HG02610 (cell line): ENCODE data around the gene MIPEP.
"Not testable (repeated sequence)": the region's sequence is repeated elsewhere in the genome, so short reads cannot be mapped to it uniquely, and the experiment has no call there.

Experiments used
- ATAC-seq: cut with Tn5 transposase; IDR thresholded peaks from one replicate; pipeline ENCODE4 v1.9.1; 2021; ENCODE audit warnings: mild to moderate bottlenecking, moderate library complexity; ENCODE audit not compliant: unreplicated experiment

The MIPEP gene

GRCh38 chr13:23889615-23890607 is 711 bp upstream of the MIPEP start:
- peak; percentile 21 for ATAC-seq

- ATAC-seq, result not testable (repeated sequence)
Measured at GRCh38 chr13:23884361-23884760, 4.8 kb downstream of the MIPEP start.

GRCh38 chr13:23883255-23883654 is 5.9 kb downstream of the MIPEP start:
- ATAC-seq, result no peak

GRCh38 chr13:23881402-23881800 is 7.8 kb downstream of the MIPEP start:
- ATAC-seq, result not testable (repeated sequence)

- ATAC-seq, result not testable (repeated sequence)
Measured at GRCh38 chr13:23880493-23881401, 8.5 kb downstream of the MIPEP start.

DNA sequence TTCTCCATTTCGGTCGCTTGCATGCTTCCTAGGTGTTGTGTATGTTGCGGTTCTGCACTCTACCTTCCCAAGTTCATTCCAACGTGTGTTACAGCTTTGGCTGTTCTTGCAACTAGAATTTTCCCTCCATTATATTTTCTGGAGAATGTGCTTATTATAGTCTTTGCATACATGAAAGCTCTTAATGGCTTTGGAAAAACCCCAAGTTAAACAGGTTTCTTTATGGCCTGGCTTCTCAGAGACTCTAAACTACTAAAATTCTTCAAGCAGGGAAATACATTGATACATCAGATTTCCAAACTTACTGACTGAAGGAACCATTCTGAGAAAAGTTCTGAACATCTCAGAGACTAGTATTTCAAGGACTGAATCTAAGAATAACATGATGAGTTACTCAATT is 11.9 kb downstream of the MIPEP start:
- ATAC-seq, result no peak

DNA sequence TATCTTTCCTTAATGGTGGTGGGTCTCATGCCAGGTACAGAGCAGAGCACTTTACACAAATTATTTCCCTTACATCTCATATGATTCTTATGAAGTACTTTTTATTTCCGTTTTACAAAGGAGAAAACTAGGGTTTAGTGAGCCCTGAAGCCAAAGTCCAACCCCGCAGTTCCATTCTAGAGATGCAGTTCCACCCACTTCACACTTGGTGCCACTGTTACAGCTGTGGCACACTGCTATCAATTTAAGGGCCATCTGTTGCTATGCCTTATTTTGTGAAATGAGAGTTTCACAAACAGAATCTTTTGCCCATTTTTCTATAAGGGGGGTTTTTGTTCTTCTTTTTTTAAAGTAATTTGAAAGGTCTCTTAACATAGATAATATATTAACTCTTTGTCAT is 12.9 kb downstream of the MIPEP start:
- no peak for ATAC-seq

GRCh38 chr13:23871616-23872220 is 17.5 kb downstream of the MIPEP start:
- no peak for ATAC-seq

DNA sequence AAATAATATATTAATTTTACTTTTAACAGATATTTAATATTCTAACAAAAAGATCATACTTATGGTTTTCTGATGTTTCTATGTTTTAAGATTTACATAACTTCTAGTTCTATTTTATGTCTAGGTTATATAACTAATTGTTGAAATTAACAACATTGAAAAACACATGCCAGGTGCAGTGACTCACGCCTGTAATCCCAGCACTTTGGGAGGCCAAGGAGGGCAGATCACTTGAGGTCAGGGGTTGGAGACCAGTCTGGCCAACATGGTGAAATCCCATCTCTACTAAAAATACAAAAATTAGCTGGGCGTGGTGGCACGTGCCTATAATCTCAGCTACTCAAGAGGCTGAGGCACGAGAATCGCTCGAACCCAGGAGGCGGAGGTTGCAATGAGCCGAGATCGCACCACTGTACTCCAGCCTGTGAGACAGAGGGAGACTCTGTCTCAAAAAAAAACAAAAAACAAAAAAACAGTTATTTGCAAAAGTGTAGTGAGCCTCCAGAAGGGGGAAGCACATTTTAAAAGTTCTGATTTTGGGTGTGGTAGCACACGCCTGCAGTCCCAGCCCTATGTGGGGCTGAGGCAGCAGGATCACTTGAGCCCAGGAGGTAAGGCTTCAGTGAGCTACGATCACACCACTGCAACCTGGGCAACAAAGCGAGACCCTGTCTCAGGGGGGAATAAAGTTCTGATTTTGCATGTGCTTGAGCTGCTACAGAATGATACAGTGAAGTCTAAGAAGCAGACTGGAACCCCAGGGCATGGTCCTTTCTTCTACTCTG is 18.7 kb downstream of the MIPEP start:
- no peak for ATAC-seq

- no peak for ATAC-seq
Measured at GRCh38 chr13:23868521-23868920, 20.7 kb downstream of the MIPEP start.

GRCh38 chr13:23867027-23867491 is 22.1 kb downstream of the MIPEP start:
- ATAC-seq, result no peak

GRCh38 chr13:23866420-23867026 is 22.7 kb downstream of the MIPEP start:
- no peak for ATAC-seq

DNA sequence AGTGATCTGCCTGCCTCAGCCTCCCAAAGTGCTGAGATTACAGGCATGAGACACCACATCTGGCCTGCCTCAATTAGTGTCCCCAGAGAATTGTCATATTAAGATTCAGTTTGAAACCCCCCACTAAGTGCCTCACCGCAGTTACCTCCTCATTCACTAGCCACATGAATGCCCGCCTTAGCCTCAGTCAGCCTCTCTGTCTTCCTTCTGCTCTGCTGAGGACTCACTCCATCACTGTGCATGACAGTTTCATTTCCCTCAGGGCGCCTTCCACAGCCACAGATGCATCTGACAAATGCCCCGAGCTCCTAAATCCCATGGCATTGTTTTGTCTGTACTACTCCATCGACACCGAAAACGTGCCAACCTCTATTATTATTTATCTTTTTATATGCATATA is 23.3 kb downstream of the MIPEP start:
- ATAC-seq, result no peak

DNA sequence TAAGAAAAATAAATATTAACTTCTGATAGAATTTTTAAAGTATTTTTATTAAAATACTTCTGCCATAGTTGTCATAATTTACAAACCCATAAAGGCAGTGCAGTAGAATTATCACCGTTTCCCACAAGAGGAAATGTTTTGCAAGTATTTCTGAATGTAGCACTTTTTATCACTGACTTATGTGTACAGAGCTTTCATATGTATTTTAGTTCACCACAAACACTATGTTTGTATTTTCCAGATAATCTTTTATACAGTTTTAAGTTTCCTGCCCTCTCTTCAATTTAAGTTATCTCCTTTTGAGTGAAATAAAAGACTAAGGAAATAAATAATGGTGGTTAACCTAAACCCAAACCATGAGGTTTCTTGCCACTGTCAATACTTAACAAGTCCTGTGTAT is 24.2 kb downstream of the MIPEP start:
- no peak for ATAC-seq

DNA sequence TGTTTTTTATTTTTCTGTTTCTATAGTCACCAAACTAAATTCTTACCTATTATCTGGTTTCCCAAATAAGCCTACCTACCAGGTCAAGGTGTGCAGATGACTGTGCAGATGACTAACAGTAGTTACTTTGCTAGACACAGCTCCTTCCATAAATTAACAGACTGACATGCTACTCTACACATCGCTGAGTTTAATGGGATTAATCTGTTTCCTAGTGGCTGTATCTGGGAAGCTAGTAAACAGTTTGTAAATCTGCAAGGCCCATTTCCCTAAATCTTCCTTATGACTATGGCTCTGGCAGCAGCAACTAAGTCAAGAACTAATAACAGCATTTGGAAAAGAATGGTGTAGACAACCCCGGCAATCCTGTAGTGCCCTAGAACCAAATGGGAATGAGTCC is 27.9 kb downstream of the MIPEP start:
- no peak for ATAC-seq

- ATAC-seq, result no peak
Measured at GRCh38 chr13:23859904-23860303, 29.3 kb downstream of the MIPEP start.

DNA sequence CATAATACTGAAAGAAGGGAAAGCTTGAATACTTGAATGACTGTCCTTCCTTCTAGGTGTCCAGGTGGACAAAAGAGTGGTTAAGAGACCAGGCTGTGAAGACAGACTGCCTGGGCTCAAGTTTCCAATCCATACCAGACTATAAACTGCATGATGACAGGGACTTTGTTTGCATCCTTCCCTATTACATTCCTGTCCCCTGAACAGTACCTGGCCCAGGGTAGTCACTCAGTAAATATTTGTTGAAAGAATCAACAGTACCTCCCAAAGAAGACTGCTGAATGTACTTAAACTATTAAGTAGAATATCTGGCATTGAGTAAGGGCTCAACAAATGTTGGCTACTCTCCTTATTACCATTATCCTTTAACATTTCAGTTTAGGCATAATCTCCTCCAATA is 29.7 kb downstream of the MIPEP start:
- no peak for ATAC-seq

GRCh38 chr13:23858546-23858945 is 30.7 kb downstream of the MIPEP start:
- no peak for ATAC-seq

- no peak for ATAC-seq
Measured at GRCh38 chr13:23856008-23856750, 33.0 kb downstream of the MIPEP start.
